GM23248 (cell line): ENCODE data around the gene UPK1A. TPM values are rescaled to one million over a fixed set of nuclear protein-coding genes. Genes with fewer than 3 reads are reported as not detected.

Experiments
- DNase-seq: peaks from one replicate; pipeline ENCODE4 v3.0.0-alpha.2; 2015
- H2AFZ ChIP-seq: fragments of 200-600 bp; sonication (generic); 2 replicates; pipeline ENCODE4 v1.6.1; 2016; ENCODE audit warnings: antibody characterized with exemption
- H3F3A ChIP-seq: fragments of 200-600 bp; sonication (generic); 2 replicates; pipeline ENCODE4 v1.6.1; 2016; ENCODE audit warnings: mild to moderate bottlenecking, antibody characterized with exemption, mixed run types; ENCODE audit not compliant: insufficient read depth
- H3K27ac ChIP-seq: fragments of 200-600 bp; sonication (generic); 2 replicates; pipeline ENCODE4 v1.5.1; 2016; ENCODE audit warnings: mild to moderate bottlenecking
- H3K27me3 ChIP-seq: fragments of 200-600 bp; sonication (generic); replicated peaks from 2 replicates; pipeline ENCODE4 v1.6.1; 2016; ENCODE audit warnings: mild to moderate bottlenecking; ENCODE audit not compliant: insufficient read depth
- H3K36me3 ChIP-seq: fragments of 200-600 bp; sonication (generic); 2 replicates; pipeline ENCODE4 v1.6.1; 2016; ENCODE audit warnings: low read depth, mild to moderate bottlenecking
- H3K4me1 ChIP-seq: fragments of 200-600 bp; sonication (generic); 2 replicates; pipeline ENCODE4 v1.6.1; 2016; ENCODE audit warnings: mild to moderate bottlenecking; ENCODE audit not compliant: insufficient read depth
- H3K4me2 ChIP-seq: fragments of 200-600 bp; sonication (generic); one replicate; pipeline ENCODE4 v1.6.1; 2016; ENCODE audit warnings: mild to moderate bottlenecking; ENCODE audit not compliant: unreplicated experiment
- H3K4me3 ChIP-seq: fragments of 200-600 bp; sonication (generic); 2 replicates; pipeline ENCODE4 v1.5.1; 2016; ENCODE audit warnings: mild to moderate bottlenecking
- H3K79me2 ChIP-seq: fragments of 200-600 bp; sonication (generic); 2 replicates; pipeline ENCODE4 v1.6.1; 2016; ENCODE audit warnings: mild to moderate bottlenecking; ENCODE audit not compliant: insufficient read depth
- H3K9ac ChIP-seq: fragments of 200-600 bp; sonication (generic); 2 replicates; pipeline ENCODE4 v1.6.1; 2016; ENCODE audit warnings: mild to moderate bottlenecking
- H3K9me2 ChIP-seq: fragments of 200-600 bp; sonication (generic); 2 replicates; pipeline ENCODE4 v1.6.1; 2016; ENCODE audit warnings: mixed run types, mild to moderate bottlenecking, moderate library complexity; ENCODE audit not compliant: insufficient read depth
- H3K9me3 ChIP-seq: fragments of 200-600 bp; sonication (generic); one replicate; pipeline ENCODE4 v1.6.1; 2017; ENCODE audit warnings: low read depth
- H4K20me1 ChIP-seq: fragments of 200-600 bp; sonication (generic); 2 replicates; pipeline ENCODE4 v1.6.0; 2016; ENCODE audit not compliant: insufficient read depth
- EZH2 ChIP-seq: fragments of 200-600 bp; sonication (generic); IDR thresholded peaks from 2 replicates; pipeline ENCODE4 v1.6.1; 2018; ENCODE audit warnings: antibody characterized with exemption, mild to moderate bottlenecking; ENCODE audit not compliant: insufficient read depth, poor library complexity, severe bottlenecking
- EZH2phosphoT487 ChIP-seq: fragments of 200-600 bp; sonication (generic); IDR thresholded peaks from 2 replicates; pipeline ENCODE4 v1.6.1; 2018; ENCODE audit warnings: antibody characterized with exemption, moderate library complexity, mild to moderate bottlenecking, low read depth; ENCODE audit not compliant: insufficient read depth
- WGBS, 2 experiments: methylation state at CpG; one replicate each; pipeline ENCODE4 v1.1.6; 2015 to 2017; ENCODE audit warnings: low lambda C conversion rate in 2 of 2, low coverage in 1 of 2; ENCODE audit errors: missing lambda C conversion rate in 2 of 2; 5-methylcytosine and 5-hydroxymethylcytosine counted together
- in situ Hi-C: fragments of 300-500 bp; cut with MboI; formaldehyde crosslinking; loops from 2 replicates; pipeline ENCODE4 v1.15.0; 2020
- polyA plus RNA-seq: library from polyadenylated mRNA; unstranded; fragments of >200 nt; fragmentation: Nextera tagmentation; extraction: Ambion mirVana; gene quantifications from 2 replicates; pipeline ENCODE4 v1.2.1, GENCODE V29; 2016
- total RNA-seq: library from RNA; depleted of rRNA; stranded (reverse); fragments of >200 nt; shearing (Covaris generic); gene quantifications from 2 replicates; pipeline ENCODE4 v1.2.3, GENCODE V29; 2014

Gene UPK1A
- total and polyA plus RNA-seq, 2 experiments from 2014 or later, result not detected

GRCh38 chr19:35628565-35629331, 37.6 kb upstream of the UPK1A start, which contains the start of gene RBM42:
TSS of gene RBM42 (plus strand) at chr19:35629036. CDS start at chr19:35629154, 118 bp downstream.
- Histone ChIP-seq H3K9me2 (no peaks in the 10 kb centered on the region), H3K9me3 (no peaks in the 10 kb centered on the region), H3F3A (no peaks in the 10 kb centered on the region), H4K20me1 (no peaks in the 10 kb centered on the region), H3K27ac (peak within 1 kb of the TSS; percentile 92), H3K9ac (peak within 1 kb of the TSS; percentile 95), H3K79me2 (peaks cover 27% of the 10 kb centered on the region), H3K4me2 (peak within 1 kb of the TSS; percentile 96), H3K27me3 (no peaks in the 10 kb centered on the region), H3K4me3 (peak within 1 kb of the TSS; percentile 87), H2AFZ (peak within 1 kb of the TSS; percentile 83), H3K4me1 (peaks cover 6% of the 10 kb centered on the region; the same call in 1 of the 2 replicates), H3K36me3 (peaks cover 12% of the 10 kb centered on the region; the same call in 1 of the 2 replicates)
- in situ Hi-C loops, result no loop called here
- peak; percentile 99 for DNase-seq
- 1 to 2% methylated on average over 56 of the region's 56 CpGs for WGBS, 2 experiments
- no peak for TF ChIP-seq EZH2phosphoT487
- TF ChIP-seq EZH2, result no peak

GRCh38 chr19:35629332-35629633, 37.0 kb upstream of the UPK1A start:
- peaks cover 16% of the 10 kb centered on the region; the same call in 1 of the 2 replicates for H3K36me3 ChIP-seq
- no peaks in the 10 kb centered on the region for H3K9me3 ChIP-seq
- H3F3A ChIP-seq, result no peaks in the 10 kb centered on the region
- no peak for TF ChIP-seq EZH2
- no peak for TF ChIP-seq EZH2phosphoT487
- H4K20me1 ChIP-seq, result no peaks in the 10 kb centered on the region
- peak overlapping the region; percentile 83 for H2AFZ ChIP-seq
- H3K9ac ChIP-seq, result peak overlapping the region; percentile 95
- DNase-seq, result no peak
- H3K4me2 ChIP-seq, result peak overlapping the region; percentile 96
- in situ Hi-C loops, result no loop called here
- H3K27me3 ChIP-seq, result no peaks in the 10 kb centered on the region
- 1 to 3% methylated on average over 15 of the region's 15 CpGs for WGBS, 2 experiments
- peaks cover 6% of the 10 kb centered on the region; the same call in 1 of the 2 replicates for H3K4me1 ChIP-seq
- no peaks in the 10 kb centered on the region for H3K9me2 ChIP-seq
- peak overlapping the region; percentile 92 for H3K27ac ChIP-seq
- H3K79me2 ChIP-seq, result peaks cover 27% of the 10 kb centered on the region
- peak overlapping the region; percentile 87 for H3K4me3 ChIP-seq

- H3K36me3 ChIP-seq, result peaks cover 24% of the 10 kb centered on the region; the same call in 1 of the 2 replicates
These were observed 32.4 kb upstream of the UPK1A start for GRCh38 chr19:35633727-35634440.

GRCh38 chr19:35636651-35637050, 29.7 kb upstream of the UPK1A start:
- Histone ChIP-seq H3K9me3 (no peaks in the 10 kb centered on the region), H3K9ac (no peak overlapping the region), H4K20me1 (no peaks in the 10 kb centered on the region), H3F3A (peaks cover 14% of the 10 kb centered on the region; the same call in 1 of the 2 replicates), H3K36me3 (peaks cover 20% of the 10 kb centered on the region; the same call in 1 of the 2 replicates), H2AFZ (no peak overlapping the region), H3K9me2 (no peaks in the 10 kb centered on the region), H3K79me2 (no peaks in the 10 kb centered on the region), H3K4me3 (no peak overlapping the region), H3K4me2 (no peak overlapping the region), H3K4me1 (no peaks in the 10 kb centered on the region), H3K27me3 (no peaks in the 10 kb centered on the region), H3K27ac (no peak overlapping the region)
- TF ChIP-seq EZH2phosphoT487 (no peak), EZH2 (no peak)
- in situ Hi-C loops, result no loop called here
- DNase-seq, result no peak
- 96 to 100% methylated on average over 3 of the region's 3 CpGs for whole genome bisulfite sequencing, 2 experiments

More at GRCh38 chr19:35633727-35634440, 32.4 kb upstream of the UPK1A start:
- H3K9ac ChIP-seq, result no peak overlapping the region
- peaks cover 5% of the 10 kb centered on the region; the same call in 1 of the 2 replicates for H3F3A ChIP-seq
- WGBS, 2 experiments, result 93 to 94% methylated on average over 21 to 29 of the region's 29 CpGs
- no peaks in the 10 kb centered on the region for H3K9me3 ChIP-seq
- no peak for DNase-seq
- in situ Hi-C loops, result no loop called here
- H2AFZ ChIP-seq, result no peak overlapping the region
- no peaks in the 10 kb centered on the region for H3K27me3 ChIP-seq
- H3K27ac ChIP-seq, result no peak overlapping the region
- no peaks in the 10 kb centered on the region for H3K9me2 ChIP-seq
- no peaks in the 10 kb centered on the region for H4K20me1 ChIP-seq
- peaks cover 6% of the 10 kb centered on the region; the same call in 1 of the 2 replicates for H3K4me1 ChIP-seq
- peaks cover 27% of the 10 kb centered on the region for H3K79me2 ChIP-seq
- no peak overlapping the region for H3K4me2 ChIP-seq
- no peak overlapping the region for H3K4me3 ChIP-seq
- TF ChIP-seq EZH2phosphoT487 (no peak), EZH2 (no peak)
